Measurements from ENCODE around the gene SHE.

SHE gene

GRCh38 chr1:154453161-154453560, 49.1 kb downstream of the SHE start:
- TF ChIP-seq CTCF (IDR thresholded peaks at IDR 0.05; ENCODE audit: borderline replicate concordance, insufficient read depth, low read depth, low read length), result no peak
- H3K4me3 ChIP-seq (ENCODE audit: low read depth, low read length), result no peak overlapping the region

- TF ChIP-seq CTCF (IDR thresholded peaks at IDR 0.05; ENCODE audit: borderline replicate concordance, insufficient read depth, low read depth, low read length), result no peak
Observed at GRCh38 chr1:154448331-154448811, 53.8 kb downstream of the SHE start.

GRCh38 chr1:154446789-154447188, 55.4 kb downstream of the SHE start:
- no peak for TF ChIP-seq CTCF (IDR thresholded peaks at IDR 0.05; ENCODE audit: borderline replicate concordance, insufficient read depth, low read depth, low read length)
- no peak overlapping the region for H3K4me3 ChIP-seq (ENCODE audit: low read depth, low read length)

More at GRCh38 chr1:154448331-154448811, 53.8 kb downstream of the SHE start:
- H3K4me3 ChIP-seq (ENCODE audit: low read depth, low read length), result no peak overlapping the region

DNA sequence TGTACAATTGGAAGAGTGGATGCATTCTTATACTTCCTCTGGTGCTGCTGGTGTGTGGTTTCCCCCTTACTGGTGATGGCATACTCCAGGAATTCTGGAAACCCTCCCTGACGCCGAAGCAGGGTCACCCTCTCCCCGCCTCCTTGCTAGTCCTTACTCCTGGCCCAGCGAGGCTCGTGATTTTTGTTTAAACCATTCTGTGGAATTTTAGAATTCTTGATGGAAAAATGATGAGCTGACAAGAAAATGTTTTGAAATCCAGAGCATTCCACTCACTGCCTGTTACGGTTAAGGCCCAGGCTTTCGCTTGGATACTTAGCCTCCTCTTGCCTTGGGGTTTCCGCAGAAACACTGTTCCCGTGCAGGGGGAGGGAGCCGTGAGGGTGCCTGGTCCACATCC, 55.9 kb downstream of the SHE start:
- H3K4me3 ChIP-seq (ENCODE audit: low read depth, low read length), result no peak overlapping the region
- TF ChIP-seq CTCF (IDR thresholded peaks at IDR 0.05; ENCODE audit: borderline replicate concordance, insufficient read depth, low read depth, low read length), result no peak

DNA sequence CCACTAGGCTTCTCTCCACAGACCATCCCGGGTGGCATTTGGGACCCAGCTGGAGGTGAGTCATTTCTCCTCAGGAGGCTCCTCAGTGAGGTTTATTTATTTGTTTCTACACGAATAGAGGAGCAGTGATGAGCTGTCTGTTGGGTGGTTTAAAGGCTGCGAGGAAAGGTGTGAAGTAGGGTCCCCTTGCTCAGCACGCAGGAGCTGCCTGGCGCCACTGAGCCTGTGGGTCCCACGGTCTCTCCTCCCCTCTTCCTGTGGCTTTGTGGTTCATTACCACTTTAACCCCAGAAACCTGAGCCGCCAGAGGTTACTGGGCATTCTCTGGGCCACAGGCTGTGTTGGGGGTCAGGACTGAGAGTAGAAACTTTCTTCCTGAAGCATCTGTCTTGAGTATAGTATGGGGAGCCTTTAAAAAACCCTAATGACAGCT, 57.2 kb downstream of the SHE start:
- H3K4me3 ChIP-seq (ENCODE audit: low read depth, low read length), result no peak overlapping the region
- no peak for TF ChIP-seq CTCF (IDR thresholded peaks at IDR 0.05; ENCODE audit: borderline replicate concordance, insufficient read depth, low read depth, low read length)

DNA sequence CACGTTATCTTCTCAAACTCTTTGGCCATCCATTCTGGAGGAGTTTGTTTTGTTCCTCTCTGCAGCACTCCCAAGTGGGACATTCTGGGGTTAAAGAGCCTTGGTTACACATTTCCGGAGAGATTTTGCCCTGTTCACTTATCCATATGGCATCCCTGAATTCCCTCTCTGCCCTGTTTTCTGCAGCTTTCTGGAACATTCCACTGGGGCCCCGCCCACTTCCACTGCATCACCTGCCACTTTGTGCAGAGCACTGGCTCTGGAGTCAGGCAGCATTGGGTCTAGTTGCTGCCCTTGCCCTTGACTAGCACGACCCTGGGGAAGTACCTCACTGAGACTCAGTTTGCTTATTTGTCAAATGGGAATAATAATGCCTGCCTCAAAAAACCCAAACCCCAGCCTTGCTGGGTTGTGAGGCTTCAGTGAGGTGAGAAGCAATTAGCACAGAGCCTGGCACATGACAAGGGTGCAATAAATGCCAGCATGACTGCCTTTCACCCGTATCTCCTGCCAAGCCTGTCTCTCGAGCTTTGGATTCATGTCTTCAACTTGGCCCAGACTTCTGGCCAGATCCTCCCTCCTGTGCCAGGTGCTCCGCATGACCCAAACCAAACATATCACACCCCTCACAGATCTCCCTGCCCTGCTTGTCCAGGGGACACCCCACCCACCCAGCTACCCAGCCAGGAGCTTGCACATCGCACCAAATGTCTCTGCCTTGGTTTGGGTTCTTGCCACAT, 58.8 kb downstream of the SHE start:
- H3K4me3 ChIP-seq (ENCODE audit: low read depth, low read length), result no peak overlapping the region
- TF ChIP-seq CTCF (IDR thresholded peaks at IDR 0.05; ENCODE audit: borderline replicate concordance, insufficient read depth, low read depth, low read length), result no peak

Measured in GM12875 (cell line).